ENCODE data around the gene FAM53B. TPM values are rescaled to one million over a fixed set of nuclear protein-coding genes. Genes with fewer than 3 reads are reported as not detected.
A peak's percentile ranks its signal among the peaks of the same experiment; 100 is the strongest.

The FAM53B gene
- total and polyA plus RNA-seq, 3 experiments from 2014 or later, result 28.8 to 41.6 (median 29.2) TPM

DNA sequence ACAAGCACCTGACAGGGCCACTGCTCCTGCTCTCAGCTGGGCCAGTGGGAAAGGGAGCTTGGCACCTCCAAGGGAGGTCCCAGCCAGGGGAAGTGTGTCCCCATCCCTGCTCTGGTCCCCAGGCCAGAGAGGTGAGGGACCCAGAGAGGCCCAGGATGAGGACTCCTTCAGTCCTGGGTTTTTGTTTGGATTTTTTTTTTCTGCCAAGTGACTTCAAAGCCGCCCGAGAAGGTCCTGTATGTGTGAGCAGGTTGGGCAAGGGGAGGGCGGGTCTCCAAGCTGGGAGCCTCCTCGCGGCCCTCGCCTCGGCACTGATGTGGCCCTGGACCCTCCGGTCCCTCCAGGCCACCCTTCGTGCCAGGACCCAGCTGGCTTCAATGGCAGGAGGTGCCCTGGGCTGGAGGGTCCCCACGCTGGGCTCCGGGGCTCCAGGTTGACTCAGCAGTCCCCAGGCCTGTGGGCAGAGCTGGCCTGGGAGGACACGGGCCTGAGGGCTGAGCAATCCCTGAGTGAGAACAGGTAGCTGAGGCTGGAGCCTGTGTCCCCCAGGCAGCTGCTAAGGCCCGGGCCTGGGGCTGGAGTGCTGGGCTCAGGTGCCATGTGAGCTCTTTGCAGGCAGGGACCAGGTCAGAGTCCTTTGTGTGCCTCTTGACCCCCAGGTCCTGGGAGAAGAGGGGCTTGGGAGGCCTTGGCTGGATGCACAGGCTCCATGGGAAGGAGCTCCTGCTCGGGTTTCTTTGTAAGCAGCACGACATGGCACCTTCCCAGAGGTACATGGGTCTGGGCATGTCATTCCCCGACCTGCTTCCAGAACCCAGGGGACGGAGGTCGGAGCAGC, 140.6 kb downstream of the FAM53B start:
- Histone ChIP-seq H3K4me1 (ENCODE audit: insufficient read depth, low read length) (no peaks in the 10 kb centered on the region), H3K4me3 (ENCODE audit: low read length) (no peak overlapping the region), H3K27ac (ENCODE audit: low read depth, low read length) (no peak overlapping the region), H3K36me3 (ENCODE audit: insufficient read depth, low read length) (no peaks in the 10 kb centered on the region), H3K9me3 (ENCODE audit: low read length) (no peaks in the 10 kb centered on the region), H3K27me3 (ENCODE audit: insufficient read depth, low read length, poor library complexity, severe bottlenecking) (no peaks in the 10 kb centered on the region)
- H3K4me3 Mint-ChIP-seq, result no peak overlapping the region
- peak overlapping the region in 1 of 8 donors; percentile 76 for H3K27ac Mint-ChIP-seq
- H3K9me3 Mint-ChIP-seq, result no peaks in the 10 kb centered on the region
- ChIA-PET CTCF (interaction anchor here (0.7 to 1.3 kb wide), 3 partner anchors 21 to 138 kb away, joined by 3 to 4 read pairs (median 3); no protein-coding TSS in a partner anchor), POLR2A (interaction anchor here (0.6 kb wide), 1 partner anchor 67 kb away, joined by 4 read pairs; no protein-coding TSS in a partner anchor)
- DNase-seq, result peak in 1 of 5 donors; percentile 42
- peaks cover 0 to 4% (median 0%) of the 10 kb centered on the region in 3 donors for H3K4me1 Mint-ChIP-seq
- H3K27me3 Mint-ChIP-seq, result no peaks in the 10 kb centered on the region
- H3K36me3 Mint-ChIP-seq, result no peaks in the 10 kb centered on the region

DNA sequence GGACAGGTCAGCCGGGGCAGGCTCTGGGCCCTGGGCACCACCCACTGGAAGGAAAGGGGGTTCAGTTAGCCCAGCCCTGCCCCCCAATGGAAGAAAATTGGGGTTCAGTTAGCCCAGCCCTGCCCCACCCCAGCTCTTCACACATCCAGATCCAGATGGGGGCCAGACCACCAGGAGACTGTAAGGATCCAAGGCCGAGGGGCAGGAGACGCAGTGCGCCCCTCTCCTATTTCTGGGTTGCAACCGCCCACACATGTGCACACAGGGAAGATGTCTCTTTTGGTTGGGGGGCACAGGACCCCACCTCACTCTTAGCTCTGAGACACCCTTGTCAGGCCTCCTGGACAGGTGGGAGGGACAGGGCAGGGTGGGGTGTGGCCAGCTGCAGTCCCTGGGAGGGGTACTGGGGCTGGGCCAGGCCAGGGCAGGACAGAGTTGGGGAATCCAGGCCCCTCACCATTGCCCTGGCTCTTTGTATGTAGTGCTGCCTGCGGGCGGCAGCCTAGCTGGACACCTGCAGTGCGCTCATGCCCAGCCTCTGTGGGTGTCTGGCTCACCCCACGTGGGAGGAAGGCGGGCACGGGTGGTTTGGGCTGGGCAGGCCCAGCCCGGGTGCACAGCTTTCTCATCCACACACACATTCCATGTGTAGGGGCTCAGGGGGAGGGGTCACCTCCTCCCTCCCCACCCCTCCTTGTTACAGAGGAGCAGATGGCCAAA, 141.4 kb downstream of the FAM53B start:
- Mint-ChIP-seq H3K4me1 (peaks cover 0 to 4% (median 0%) of the 10 kb centered on the region in 3 donors), H3K9me3 (no peaks in the 10 kb centered on the region), H3K27ac (peak overlapping the region in 1 of 8 donors; percentile 76), H3K36me3 (no peaks in the 10 kb centered on the region), H3K4me3 (no peak overlapping the region), H3K27me3 (no peaks in the 10 kb centered on the region)
- Histone ChIP-seq H3K9me3 (ENCODE audit: low read length) (no peaks in the 10 kb centered on the region), H3K4me1 (ENCODE audit: insufficient read depth, low read length) (no peaks in the 10 kb centered on the region), H3K36me3 (ENCODE audit: insufficient read depth, low read length) (no peaks in the 10 kb centered on the region), H3K4me3 (ENCODE audit: low read length) (no peak overlapping the region), H3K27ac (ENCODE audit: low read depth, low read length) (no peak overlapping the region), H3K27me3 (ENCODE audit: insufficient read depth, low read length, poor library complexity, severe bottlenecking) (no peaks in the 10 kb centered on the region)
- CTCF ChIA-PET, result interaction anchor here (1.2 to 1.3 kb wide), 2 partner anchors 21 to 138 kb away, joined by 3 to 4 read pairs; no protein-coding TSS in a partner anchor
- POLR2A ChIA-PET, result no interaction called here
- DNase-seq, result peak in 1 of 5 donors; percentile 41

DNA sequence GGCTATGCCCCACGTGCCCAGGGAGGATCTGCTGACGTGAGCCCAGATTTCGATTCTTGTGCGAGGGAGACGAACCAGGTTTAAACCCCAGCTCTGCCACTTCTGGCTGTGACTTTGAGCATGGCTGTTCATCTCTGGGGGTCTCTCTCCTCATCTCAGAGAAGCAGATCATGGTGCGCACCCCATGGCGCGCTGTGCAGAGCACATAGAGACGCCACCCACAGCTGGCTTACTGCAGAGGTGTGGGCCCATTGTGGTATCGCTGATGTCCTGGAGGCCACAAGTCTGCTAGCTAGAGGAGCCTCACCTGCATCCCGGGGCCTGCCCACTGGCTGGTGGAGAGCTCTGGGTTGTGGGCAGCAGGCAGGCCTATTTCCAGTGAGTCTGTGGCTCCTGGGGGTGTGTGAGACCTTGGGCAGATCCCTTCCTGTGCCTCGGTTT, 142.0 kb downstream of the FAM53B start:
- Mint-ChIP-seq H3K4me1 (no peaks in the 10 kb centered on the region), H3K4me3 (no peak overlapping the region), H3K9me3 (no peaks in the 10 kb centered on the region), H3K27me3 (no peaks in the 10 kb centered on the region), H3K27ac (no peak overlapping the region), H3K36me3 (no peaks in the 10 kb centered on the region)
- Histone ChIP-seq H3K4me1 (ENCODE audit: insufficient read depth, low read length) (no peaks in the 10 kb centered on the region), H3K27ac (ENCODE audit: low read depth, low read length) (no peak overlapping the region), H3K27me3 (ENCODE audit: insufficient read depth, low read length, poor library complexity, severe bottlenecking) (no peaks in the 10 kb centered on the region), H3K4me3 (ENCODE audit: low read length) (no peak overlapping the region), H3K9me3 (ENCODE audit: low read length) (no peaks in the 10 kb centered on the region), H3K36me3 (ENCODE audit: insufficient read depth, low read length) (no peaks in the 10 kb centered on the region)
- ChIA-PET CTCF (interaction anchor here (1.2 kb wide), 1 partner anchor 139 kb away, joined by 4 read pairs; no protein-coding TSS in a partner anchor), POLR2A (no interaction called here)
- peak in 1 of 5 donors; percentile 36 for DNase-seq

GRCh38 chr10:124601431-124602120, 142.6 kb downstream of the FAM53B start:
- Mint-ChIP-seq H3K36me3 (peaks cover 0 to 1% (median 0%) of the 10 kb centered on the region in 3 donors), H3K27me3 (no peaks in the 10 kb centered on the region), H3K9me3 (no peaks in the 10 kb centered on the region), H3K4me1 (no peaks in the 10 kb centered on the region), H3K27ac (no peak overlapping the region), H3K4me3 (no peak overlapping the region)
- no peaks in the 10 kb centered on the region for H3K4me1 ChIP-seq (ENCODE audit: insufficient read depth, low read length)
- H3K36me3 ChIP-seq (ENCODE audit: insufficient read depth, low read length), result no peaks in the 10 kb centered on the region
- H3K9me3 ChIP-seq (ENCODE audit: low read length), result no peaks in the 10 kb centered on the region
- no peaks in the 10 kb centered on the region for H3K27me3 ChIP-seq (ENCODE audit: insufficient read depth, low read length, poor library complexity, severe bottlenecking)
- no peak overlapping the region for H3K4me3 ChIP-seq (ENCODE audit: low read length)
- POLR2A ChIA-PET, result no interaction called here
- no peak overlapping the region for H3K27ac ChIP-seq (ENCODE audit: low read depth, low read length)
- CTCF ChIA-PET, result no interaction called here
- peak in 1 of 5 donors; percentile 37 for DNase-seq

DNA sequence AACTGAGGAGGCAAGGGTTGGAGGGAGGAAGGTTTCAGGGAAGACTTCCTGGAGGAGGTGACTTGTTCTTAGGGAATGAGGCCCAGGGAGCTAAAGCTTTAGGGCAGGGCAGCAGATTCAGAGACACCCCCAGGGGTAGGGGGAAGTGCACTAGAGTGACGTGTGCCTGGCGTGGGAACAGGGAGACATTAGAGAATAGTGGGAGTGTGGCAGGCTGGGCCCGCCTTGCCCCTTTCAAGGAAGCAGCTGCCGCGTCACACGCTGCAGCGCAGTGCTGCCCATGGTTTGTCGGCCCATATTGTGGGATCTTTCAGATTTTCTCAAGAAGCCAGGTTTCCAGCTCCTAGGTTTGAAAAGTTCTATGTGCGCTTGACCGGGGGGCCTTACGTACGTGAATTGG, 143.2 kb downstream of the FAM53B start:
- Histone ChIP-seq H3K27ac (ENCODE audit: low read depth, low read length) (no peak overlapping the region), H3K36me3 (ENCODE audit: insufficient read depth, low read length) (no peaks in the 10 kb centered on the region), H3K27me3 (ENCODE audit: insufficient read depth, low read length, poor library complexity, severe bottlenecking) (no peaks in the 10 kb centered on the region), H3K9me3 (ENCODE audit: low read length) (no peaks in the 10 kb centered on the region), H3K4me1 (ENCODE audit: insufficient read depth, low read length) (no peaks in the 10 kb centered on the region), H3K4me3 (ENCODE audit: low read length) (no peak overlapping the region)
- DNase-seq, result peak in 1 of 5 donors; percentile 33
- CTCF ChIA-PET, result no interaction called here
- H3K27ac Mint-ChIP-seq, result peak overlapping the region in 1 of 8 donors; percentile 38
- POLR2A ChIA-PET, result no interaction called here
- H3K36me3 Mint-ChIP-seq, result peaks cover 0 to 1% (median 0%) of the 10 kb centered on the region in 3 donors
- no peak overlapping the region for H3K4me3 Mint-ChIP-seq
- no peaks in the 10 kb centered on the region for H3K4me1 Mint-ChIP-seq
- no peaks in the 10 kb centered on the region for H3K9me3 Mint-ChIP-seq
- no peaks in the 10 kb centered on the region for H3K27me3 Mint-ChIP-seq

GRCh38 chr10:124600051-124600880, 143.9 kb downstream of the FAM53B start:
- Mint-ChIP-seq H3K9me3 (no peaks in the 10 kb centered on the region), H3K27me3 (no peaks in the 10 kb centered on the region), H3K36me3 (peaks cover 0 to 3% (median 0%) of the 10 kb centered on the region in 3 donors), H3K4me3 (no peak overlapping the region), H3K27ac (peak overlapping the region in 1 of 8 donors; percentile 51), H3K4me1 (no peaks in the 10 kb centered on the region)
- H3K27me3 ChIP-seq (ENCODE audit: insufficient read depth, low read length, poor library complexity, severe bottlenecking), result no peaks in the 10 kb centered on the region
- ChIA-PET CTCF (no interaction called here), POLR2A (no interaction called here)
- DNase-seq, result peak in 1 of 5 donors; percentile 36
- H3K9me3 ChIP-seq (ENCODE audit: low read length), result no peaks in the 10 kb centered on the region
- H3K4me3 ChIP-seq (ENCODE audit: low read length), result no peak overlapping the region
- no peaks in the 10 kb centered on the region for H3K4me1 ChIP-seq (ENCODE audit: insufficient read depth, low read length)
- no peak overlapping the region for H3K27ac ChIP-seq (ENCODE audit: low read depth, low read length)
- no peaks in the 10 kb centered on the region for H3K36me3 ChIP-seq (ENCODE audit: insufficient read depth, low read length)

DNA sequence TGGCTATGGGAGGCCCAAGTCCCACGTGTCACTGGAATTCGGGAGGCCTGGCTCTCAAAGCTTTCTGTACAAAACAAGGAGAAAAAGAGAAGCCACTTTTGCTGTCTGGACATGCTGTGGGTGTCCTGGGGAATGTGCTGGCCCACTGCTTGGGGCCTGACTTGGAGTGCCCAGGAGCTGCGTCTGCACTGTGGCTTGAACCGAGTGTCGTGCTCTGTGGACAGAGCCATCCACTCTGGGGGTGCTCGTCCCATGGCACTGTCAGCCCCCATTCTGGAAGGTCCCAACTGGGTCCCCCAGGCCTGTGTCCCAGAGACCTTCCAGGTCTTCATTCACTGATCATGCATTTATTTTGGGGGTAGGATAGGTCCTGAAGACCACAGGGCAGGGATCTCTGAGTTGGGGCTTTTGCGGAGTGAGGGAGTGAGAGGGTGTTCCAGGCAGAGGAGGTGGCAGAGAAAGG, 144.6 kb downstream of the FAM53B start:
- peak overlapping the region in 2 of 8 donors; percentile 36 to 51 for H3K27ac Mint-ChIP-seq
- ChIA-PET POLR2A (no interaction called here), CTCF (no interaction called here)
- Histone ChIP-seq H3K36me3 (ENCODE audit: insufficient read depth, low read length) (no peaks in the 10 kb centered on the region), H3K9me3 (ENCODE audit: low read length) (no peaks in the 10 kb centered on the region), H3K4me3 (ENCODE audit: low read length) (no peak overlapping the region), H3K27me3 (ENCODE audit: insufficient read depth, low read length, poor library complexity, severe bottlenecking) (no peaks in the 10 kb centered on the region), H3K27ac (ENCODE audit: low read depth, low read length) (no peak overlapping the region), H3K4me1 (ENCODE audit: insufficient read depth, low read length) (no peaks in the 10 kb centered on the region)
- H3K36me3 Mint-ChIP-seq, result peaks cover 0 to 3% (median 0%) of the 10 kb centered on the region in 3 donors
- no peaks in the 10 kb centered on the region for H3K27me3 Mint-ChIP-seq
- peak in 1 of 5 donors; percentile 29 for DNase-seq
- H3K9me3 Mint-ChIP-seq, result no peaks in the 10 kb centered on the region
- peaks cover 0 to 1% (median 0%) of the 10 kb centered on the region in 3 donors for H3K4me1 Mint-ChIP-seq
- H3K4me3 Mint-ChIP-seq, result no peak overlapping the region

Measured in CD8-positive, alpha-beta memory T cell (primary cell).